ENCODE measurements around the gene THBS4.

- TF ChIP-seq CTCF (conservative IDR thresholded peaks at IDR 0.05) = no peak
- TF ChIP-seq EZH2 (IDR thresholded peaks at IDR 0.05; ENCODE audit: low read depth) = no peak
These were observed 22.0 kb downstream of the THBS4 start for GRCh38 chr5:80057099-80057498.
